ENCODE results near the gene BARHL2. TPM values are rescaled to one million over a fixed set of nuclear protein-coding genes. Genes with fewer than 3 reads are reported as not detected.

BARHL2 gene
- total and polyA plus RNA-seq, 4 experiments from 2014 or later, result not detected

GRCh38 chr1:90720145-90720636 is 3.1 kb upstream of the BARHL2 start:
- POLR2A ChIA-PET (ENCODE audit: partially characterized antibody), result interaction anchor here (1.0 kb wide), 1 partner anchor 10 kb away, joined by 3 read pairs; no protein-coding TSS in a partner anchor
- Histone ChIP-seq H3K4me1 (ENCODE audit: insufficient read depth, low read length) (peaks cover 23% of the 10 kb centered on the region), H3K27ac (ENCODE audit: low read depth, low read length) (no peak overlapping the region), H3K36me3 (ENCODE audit: insufficient read depth, low read length) (no peaks in the 10 kb centered on the region), H3K27me3 (ENCODE audit: insufficient read depth, low read length) (peaks cover 77% of the 10 kb centered on the region), H3K9me3 (ENCODE audit: control insufficient read depth in 1 of 2, low read length in 2 of 2) (no peaks in the 10 kb centered on the region), H3K4me3 (ENCODE audit: low read length in 2 of 2) (no peak overlapping the region)
- H3K27ac Mint-ChIP-seq, result peak overlapping the region in 4 of 7 donors; percentile 16 to 83 (median 74)
- CTCF ChIA-PET (ENCODE audit: partially characterized antibody), result interaction anchor here (1.4 to 1.8 kb wide), 3 partner anchors 8 to 247 kb away, joined by 3 to 5 read pairs (median 5); no protein-coding TSS in a partner anchor
- peaks cover 16 to 54% (median 30%) of the 10 kb centered on the region in 4 donors for H3K4me1 Mint-ChIP-seq
- peak overlapping the region in 6 of 8 donors; percentile 8 to 45 (median 30) for H3K4me3 Mint-ChIP-seq
- H3K27me3 Mint-ChIP-seq, result peaks cover 68 to 74% of the 10 kb centered on the region in 2 donors
- DNase-seq, result no peak
- intact Hi-C loops (cut with micrococcal nuclease), result loop anchor here (10.0 kb wide), 1 partner anchor 115 kb away; no protein-coding TSS in a partner anchor
- peaks cover 0 to 67% (median 47%) of the 10 kb centered on the region in 8 donors for H3K9me3 Mint-ChIP-seq
- H3K36me3 Mint-ChIP-seq, result peaks cover 3 to 10% of the 10 kb centered on the region in 2 donors

DNA sequence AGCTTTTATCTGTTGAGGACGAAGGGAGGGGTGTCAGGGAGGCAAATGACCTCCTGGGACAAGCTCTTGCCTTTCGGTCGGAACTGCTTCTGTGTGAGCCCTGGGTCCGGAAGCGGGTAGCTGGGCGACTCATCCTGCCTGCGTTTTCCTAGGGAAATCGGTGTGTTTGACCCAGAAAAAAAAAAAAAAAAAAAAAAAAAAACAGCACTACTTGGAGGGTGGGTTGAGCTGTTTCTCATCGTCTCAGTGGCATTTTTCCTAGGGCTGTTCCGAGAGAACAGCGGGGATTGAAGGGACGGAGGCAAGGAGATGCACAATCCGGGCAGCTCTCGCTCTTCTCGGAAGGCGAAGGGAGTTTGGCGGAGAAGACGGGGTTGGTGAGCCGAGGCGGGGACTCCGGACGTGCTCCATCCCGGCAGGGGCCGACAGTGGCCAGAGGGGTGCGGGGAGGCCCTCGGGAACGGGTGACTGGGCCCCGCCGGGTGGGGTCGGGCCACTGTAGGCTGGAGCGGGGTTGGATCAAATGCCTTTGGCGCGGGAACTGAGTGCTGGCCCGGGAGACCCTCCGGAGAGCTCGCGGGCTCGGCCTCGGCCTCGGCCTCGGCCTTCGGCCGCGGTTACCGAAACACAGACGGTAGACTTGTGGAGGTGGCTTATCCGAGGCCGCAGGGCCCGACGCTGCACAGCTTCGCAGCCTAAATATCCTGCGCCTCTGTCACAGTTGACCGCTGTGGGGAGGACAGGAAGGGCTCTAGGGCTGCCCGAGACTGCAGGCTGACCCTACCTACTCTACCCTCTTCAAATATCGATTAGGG is 2.4 kb upstream of the BARHL2 start:
- Mint-ChIP-seq H3K36me3 (peaks cover 3 to 10% of the 10 kb centered on the region in 2 donors), H3K4me1 (peaks cover 18 to 50% (median 28%) of the 10 kb centered on the region in 4 donors), H3K4me3 (peak overlapping the region in 7 of 8 donors; percentile 41 to 76 (median 50)), H3K27me3 (peaks cover 69 to 75% of the 10 kb centered on the region in 2 donors), H3K9me3 (peaks cover 2 to 63% (median 47%) of the 10 kb centered on the region in 8 donors), H3K27ac (peak overlapping the region in 6 of 7 donors; percentile 18 to 81 (median 44))
- Histone ChIP-seq H3K27ac (ENCODE audit: low read depth, low read length) (no peak overlapping the region), H3K27me3 (ENCODE audit: insufficient read depth, low read length) (peaks cover 72% of the 10 kb centered on the region), H3K36me3 (ENCODE audit: insufficient read depth, low read length) (no peaks in the 10 kb centered on the region), H3K4me3 (ENCODE audit: low read length in 2 of 2) (peak overlapping the region in 1 of 2 donors; percentile 11), H3K4me1 (ENCODE audit: insufficient read depth, low read length) (peaks cover 19% of the 10 kb centered on the region), H3K9me3 (ENCODE audit: control insufficient read depth in 1 of 2, low read length in 2 of 2) (no peaks in the 10 kb centered on the region)
- no peak for DNase-seq
- POLR2A ChIA-PET (ENCODE audit: partially characterized antibody), result interaction anchor here (0.7 to 1.0 kb wide), 2 partner anchors 11 to 13 kb away, joined by 3 to 4 read pairs; no protein-coding TSS in a partner anchor
- CTCF ChIA-PET (ENCODE audit: partially characterized antibody), result interaction anchor here (1.1 to 1.6 kb wide), 3 partner anchors 9 to 245 kb away, joined by 3 to 5 read pairs (median 5); no protein-coding TSS in a partner anchor
- intact Hi-C loops (cut with micrococcal nuclease), result loop anchor here (10.0 kb wide), 1 partner anchor 115 kb away; no protein-coding TSS in a partner anchor

DNA sequence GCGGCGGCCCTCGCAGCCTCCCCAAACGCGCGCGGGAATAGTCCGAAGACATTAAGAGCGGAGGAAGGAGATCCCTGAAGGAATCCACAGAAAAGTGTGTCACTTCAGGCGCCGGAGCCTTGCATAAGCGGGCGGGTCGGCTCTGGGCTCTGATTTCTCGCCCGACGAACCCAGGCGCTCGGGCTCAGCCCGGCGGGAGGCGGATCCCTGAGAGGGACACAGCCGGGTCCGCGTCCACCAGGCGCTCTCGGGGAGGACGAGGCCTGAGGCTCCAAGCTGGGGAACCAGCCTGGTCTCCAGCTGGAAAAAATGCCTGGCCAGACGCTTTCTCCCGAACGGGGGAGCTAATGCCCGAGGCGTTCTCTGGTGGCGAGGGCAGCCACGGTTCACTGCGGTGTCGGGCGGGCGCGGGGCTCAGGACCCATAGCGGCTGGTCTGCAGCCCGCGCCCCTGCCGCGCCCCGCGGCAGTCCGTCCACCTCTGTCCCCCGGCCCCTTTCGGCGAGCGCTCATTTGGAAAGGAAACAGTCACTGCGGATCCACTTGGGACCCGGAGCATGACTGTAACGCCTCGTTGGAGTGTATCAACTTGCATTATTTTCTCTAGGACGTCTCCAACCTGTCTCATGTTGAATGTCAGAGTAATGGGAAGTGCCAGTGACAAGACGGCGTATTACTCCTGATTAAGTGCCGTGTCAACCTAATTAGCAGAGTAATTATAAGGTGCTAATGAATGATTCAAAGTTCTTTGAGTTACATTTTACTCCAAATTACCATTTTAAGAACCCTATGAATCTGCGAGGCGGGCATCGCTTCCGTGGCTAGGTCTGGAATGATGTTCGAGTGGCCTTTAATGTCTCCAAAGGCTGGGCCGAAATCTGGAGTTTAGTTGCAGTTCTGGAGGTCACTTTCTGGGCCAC is 1.6 kb upstream of the BARHL2 start:
- Mint-ChIP-seq H3K4me1 (peaks cover 15 to 45% (median 21%) of the 10 kb centered on the region in 4 donors), H3K9me3 (peaks cover 2 to 60% (median 42%) of the 10 kb centered on the region in 8 donors), H3K36me3 (peaks cover 3 to 10% of the 10 kb centered on the region in 2 donors), H3K27ac (peak overlapping the region in 6 of 7 donors; percentile 31 to 92 (median 58)), H3K4me3 (peak overlapping the region; percentile 47 to 80 (median 62)), H3K27me3 (peaks cover 70 to 73% of the 10 kb centered on the region in 2 donors)
- ChIA-PET CTCF (ENCODE audit: partially characterized antibody) (interaction anchor here (1.1 to 1.6 kb wide), 3 partner anchors 10 to 246 kb away, joined by 3 to 5 read pairs (median 5); no protein-coding TSS in a partner anchor), POLR2A (ENCODE audit: partially characterized antibody) (interaction anchor here (0.7 to 1.0 kb wide), 2 partner anchors 11 to 12 kb away, joined by 3 to 4 read pairs; no protein-coding TSS in a partner anchor)
- intact Hi-C loops (cut with micrococcal nuclease), result no loop called here
- DNase-seq, result no peak
- H3K27ac ChIP-seq (ENCODE audit: low read depth, low read length), result no peak overlapping the region
- peak overlapping the region in 1 of 2 donors; percentile 11 for H3K4me3 ChIP-seq (ENCODE audit: low read length in 2 of 2)
- H3K4me1 ChIP-seq (ENCODE audit: insufficient read depth, low read length), result peaks cover 13% of the 10 kb centered on the region
- H3K36me3 ChIP-seq (ENCODE audit: insufficient read depth, low read length), result no peaks in the 10 kb centered on the region
- H3K27me3 ChIP-seq (ENCODE audit: insufficient read depth, low read length), result peaks cover 72% of the 10 kb centered on the region
- no peaks in the 10 kb centered on the region for H3K9me3 ChIP-seq (ENCODE audit: control insufficient read depth in 1 of 2, low read length in 2 of 2)

- DNase-seq, result no peak
- Mint-ChIP-seq H3K4me3 (peak overlapping the region; percentile 36 to 80 (median 56)), H3K27me3 (peaks cover 70 to 73% of the 10 kb centered on the region in 2 donors), H3K4me1 (peaks cover 16 to 41% (median 17%) of the 10 kb centered on the region in 4 donors), H3K9me3 (peaks cover 2 to 55% (median 39%) of the 10 kb centered on the region in 8 donors), H3K27ac (peak overlapping the region in 5 of 7 donors; percentile 29 to 92 (median 63)), H3K36me3 (peaks cover 3 to 9% of the 10 kb centered on the region in 2 donors)
- ChIA-PET CTCF (ENCODE audit: partially characterized antibody) (no interaction called here), POLR2A (ENCODE audit: partially characterized antibody) (no interaction called here)
- Histone ChIP-seq H3K4me3 (ENCODE audit: low read length in 2 of 2) (no peak overlapping the region), H3K27ac (ENCODE audit: low read depth, low read length) (no peak overlapping the region), H3K27me3 (ENCODE audit: insufficient read depth, low read length) (peaks cover 72% of the 10 kb centered on the region), H3K36me3 (ENCODE audit: insufficient read depth, low read length) (no peaks in the 10 kb centered on the region), H3K4me1 (ENCODE audit: insufficient read depth, low read length) (peaks cover 6% of the 10 kb centered on the region), H3K9me3 (ENCODE audit: control insufficient read depth in 1 of 2, low read length in 2 of 2) (no peaks in the 10 kb centered on the region)
- intact Hi-C loops (cut with micrococcal nuclease), result no loop called here
Observed at GRCh38 chr1:90717665-90718410, 736 bp upstream of the BARHL2 start.

DNA sequence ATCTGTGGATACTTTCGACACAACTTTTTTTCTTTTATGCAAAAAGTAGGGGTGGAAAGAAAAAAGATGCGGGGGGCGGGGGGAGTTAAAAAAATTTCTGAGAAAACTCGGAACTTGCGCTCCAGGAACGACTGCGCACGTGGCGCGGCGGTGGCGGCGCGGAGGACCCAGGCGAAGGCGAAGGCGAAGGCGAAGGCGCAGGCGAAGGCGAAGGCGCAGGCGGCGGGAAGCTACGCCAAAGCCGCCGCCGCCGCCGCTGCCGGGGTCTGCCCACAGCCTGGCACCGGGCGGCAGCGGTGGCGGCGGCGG is 208 bp upstream of the BARHL2 start:
- H3K27ac Mint-ChIP-seq, result peak overlapping the region in 4 of 7 donors; percentile 60 to 94 (median 84)
- peaks cover 3 to 9% of the 10 kb centered on the region in 2 donors for H3K36me3 Mint-ChIP-seq
- H3K9me3 Mint-ChIP-seq, result peaks cover 2 to 54% (median 39%) of the 10 kb centered on the region in 8 donors
- intact Hi-C loops (cut with micrococcal nuclease), result no loop called here
- H3K27ac ChIP-seq (ENCODE audit: low read depth, low read length), result no peak overlapping the region
- peaks cover 70 to 73% of the 10 kb centered on the region in 2 donors for H3K27me3 Mint-ChIP-seq
- no peaks in the 10 kb centered on the region for H3K36me3 ChIP-seq (ENCODE audit: insufficient read depth, low read length)
- peak overlapping the region in 7 of 8 donors; percentile 57 to 74 (median 64) for H3K4me3 Mint-ChIP-seq
- CTCF ChIA-PET (ENCODE audit: partially characterized antibody), result interaction anchor here (1.4 to 1.7 kb wide), 2 partner anchors 9 to 10 kb away, joined by 3 read pairs; no protein-coding TSS in a partner anchor
- H3K4me3 ChIP-seq (ENCODE audit: low read length in 2 of 2), result no peak overlapping the region
- DNase-seq, result no peak
- H3K27me3 ChIP-seq (ENCODE audit: insufficient read depth, low read length), result peaks cover 76% of the 10 kb centered on the region
- peaks cover 16 to 40% (median 17%) of the 10 kb centered on the region in 4 donors for H3K4me1 Mint-ChIP-seq
- peaks cover 6% of the 10 kb centered on the region for H3K4me1 ChIP-seq (ENCODE audit: insufficient read depth, low read length)
- POLR2A ChIA-PET (ENCODE audit: partially characterized antibody), result no interaction called here
- no peaks in the 10 kb centered on the region for H3K9me3 ChIP-seq (ENCODE audit: control insufficient read depth in 1 of 2, low read length in 2 of 2)

DNA sequence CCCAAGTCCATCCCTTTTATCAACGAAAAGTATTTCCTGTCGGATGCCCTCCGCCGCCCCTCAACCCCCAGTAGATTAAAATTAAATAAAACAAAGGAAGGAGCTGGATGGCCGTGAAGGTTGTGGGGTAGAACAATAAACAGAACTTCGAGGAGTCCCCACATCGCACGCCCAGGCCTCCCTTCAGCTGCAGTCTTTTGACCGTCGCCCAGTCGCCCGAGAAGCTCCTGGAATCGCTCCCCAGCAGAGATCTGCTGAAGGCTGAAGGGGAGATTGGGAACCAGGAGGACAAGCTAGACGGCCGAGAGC is 905 bp downstream of the BARHL2 start:
- Mint-ChIP-seq H3K4me3 (peak overlapping the region in 3 of 8 donors; percentile 17 to 38 (median 26)), H3K9me3 (peaks cover 2 to 49% (median 34%) of the 10 kb centered on the region in 8 donors), H3K27me3 (peaks cover 69 to 72% of the 10 kb centered on the region in 2 donors), H3K36me3 (peaks cover 1 to 9% of the 10 kb centered on the region in 2 donors), H3K27ac (peak overlapping the region in 3 of 7 donors; percentile 29 to 82 (median 73)), H3K4me1 (peaks cover 13 to 33% (median 16%) of the 10 kb centered on the region in 4 donors)
- DNase-seq, result no peak
- POLR2A ChIA-PET (ENCODE audit: partially characterized antibody), result no interaction called here
- intact Hi-C loops (cut with micrococcal nuclease), result no loop called here
- H3K27me3 ChIP-seq (ENCODE audit: insufficient read depth, low read length), result peaks cover 87% of the 10 kb centered on the region
- CTCF ChIA-PET (ENCODE audit: partially characterized antibody), result interaction anchor here (0.6 to 1.7 kb wide), 3 partner anchors 9 to 247 kb away, joined by 3 read pairs; no protein-coding TSS in a partner anchor
- H3K4me3 ChIP-seq (ENCODE audit: low read length in 2 of 2), result no peak overlapping the region
- no peaks in the 10 kb centered on the region for H3K9me3 ChIP-seq (ENCODE audit: control insufficient read depth in 1 of 2, low read length in 2 of 2)
- peaks cover 6% of the 10 kb centered on the region for H3K4me1 ChIP-seq (ENCODE audit: insufficient read depth, low read length)
- no peak overlapping the region for H3K27ac ChIP-seq (ENCODE audit: low read depth, low read length)
- no peaks in the 10 kb centered on the region for H3K36me3 ChIP-seq (ENCODE audit: insufficient read depth, low read length)
